Fibroblast of pulmonary artery (primary cell): ENCODE results near the gene GTF3C5.
"Not testable (repeated sequence)": the region's sequence is repeated elsewhere in the genome, so short reads cannot be mapped to it uniquely, and the experiment has no call there.

Source experiments
- DNase-seq: peaks from one replicate; pipeline ENCODE4 v3.0.0-alpha.2; 2010; ENCODE audit warnings: low read depth
- H3K4me3 ChIP-seq: replicated peaks from 2 replicates; pipeline ENCODE4 v1.5.1; 2011; ENCODE audit warnings: low read depth, mild to moderate bottlenecking, control low read depth, low read length, moderate library complexity
- TF ChIP-seq, protein P1 (sequence below): IDR thresholded peaks from 2 replicates; pipeline ENCODE4 v1.5.1; 2011; ENCODE audit warnings: mild to moderate bottlenecking, control low read depth, low read length, inconsistent platforms; ENCODE audit errors: missing control alignments

Gene GTF3C5

DNA sequence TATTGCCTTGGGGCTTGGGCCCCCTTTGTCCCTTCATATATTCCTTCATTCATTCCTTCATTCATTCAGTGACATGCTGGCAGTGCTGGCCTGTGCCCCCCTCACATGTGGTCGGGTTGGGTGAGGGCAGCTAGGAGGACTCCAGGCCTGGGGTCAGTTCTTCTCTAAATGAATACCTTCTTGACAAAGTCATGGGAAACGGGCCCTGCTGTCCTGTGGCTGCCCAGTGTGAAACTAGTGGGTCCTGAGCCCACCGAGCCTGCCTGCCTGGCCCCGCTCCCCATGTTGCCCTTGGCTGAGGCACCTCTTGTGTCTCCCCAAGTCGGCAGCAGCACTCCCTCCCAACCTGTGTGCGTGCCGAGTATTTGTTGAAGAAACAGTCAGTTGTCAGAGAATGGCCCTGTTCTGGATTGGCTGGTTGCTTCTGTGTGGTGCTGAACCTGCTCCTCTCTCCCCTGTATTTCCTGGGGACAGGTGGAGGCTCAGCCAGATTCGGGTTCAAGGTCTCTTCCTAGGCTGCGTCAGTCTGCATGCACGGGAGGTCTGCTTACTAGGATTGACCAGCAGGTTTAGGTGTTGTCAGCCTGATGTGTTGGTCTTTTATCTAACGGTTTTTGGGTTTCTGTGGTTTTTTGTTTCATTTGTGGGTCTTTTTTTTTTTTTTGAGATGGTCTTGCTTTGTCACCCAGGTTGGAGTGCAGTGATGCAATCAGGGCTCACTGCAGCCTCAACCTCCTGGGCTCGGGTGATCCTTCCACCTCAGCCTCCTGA, 27.9 kb downstream of the GTF3C5 start:
- no peak for DNase-seq
- no peak overlapping the region for H3K4me3 ChIP-seq
- TF ChIP-seq, protein P1, sequence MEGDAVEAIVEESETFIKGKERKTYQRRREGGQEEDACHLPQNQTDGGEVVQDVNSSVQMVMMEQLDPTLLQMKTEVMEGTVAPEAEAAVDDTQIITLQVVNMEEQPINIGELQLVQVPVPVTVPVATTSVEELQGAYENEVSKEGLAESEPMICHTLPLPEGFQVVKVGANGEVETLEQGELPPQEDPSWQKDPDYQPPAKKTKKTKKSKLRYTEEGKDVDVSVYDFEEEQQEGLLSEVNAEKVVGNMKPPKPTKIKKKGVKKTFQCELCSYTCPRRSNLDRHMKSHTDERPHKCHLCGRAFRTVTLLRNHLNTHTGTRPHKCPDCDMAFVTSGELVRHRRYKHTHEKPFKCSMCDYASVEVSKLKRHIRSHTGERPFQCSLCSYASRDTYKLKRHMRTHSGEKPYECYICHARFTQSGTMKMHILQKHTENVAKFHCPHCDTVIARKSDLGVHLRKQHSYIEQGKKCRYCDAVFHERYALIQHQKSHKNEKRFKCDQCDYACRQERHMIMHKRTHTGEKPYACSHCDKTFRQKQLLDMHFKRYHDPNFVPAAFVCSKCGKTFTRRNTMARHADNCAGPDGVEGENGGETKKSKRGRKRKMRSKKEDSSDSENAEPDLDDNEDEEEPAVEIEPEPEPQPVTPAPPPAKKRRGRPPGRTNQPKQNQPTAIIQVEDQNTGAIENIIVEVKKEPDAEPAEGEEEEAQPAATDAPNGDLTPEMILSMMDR = no peak

DNA sequence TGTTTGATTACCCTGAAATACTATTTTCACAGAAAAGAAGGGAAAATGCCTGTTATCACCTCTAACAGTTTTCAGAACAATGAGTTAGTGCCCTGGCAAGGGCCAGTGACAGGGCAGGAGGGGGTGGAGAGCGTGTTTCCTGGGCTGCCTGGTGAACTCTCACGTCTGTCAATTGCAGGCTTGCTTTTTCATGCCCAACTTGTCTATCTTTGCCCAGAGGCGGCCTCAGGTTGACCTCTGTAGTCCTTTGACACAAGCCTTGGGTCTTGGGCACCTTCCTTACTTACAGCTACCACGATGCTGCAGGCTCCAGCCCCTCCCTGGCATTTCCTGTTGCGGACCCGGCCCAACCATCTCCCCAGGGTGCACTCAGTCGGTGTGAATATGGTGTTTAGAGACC, 28.8 kb downstream of the GTF3C5 start:
- TF ChIP-seq, protein P1 = no peak
- no peak overlapping the region for H3K4me3 ChIP-seq
- no peak for DNase-seq

DNA sequence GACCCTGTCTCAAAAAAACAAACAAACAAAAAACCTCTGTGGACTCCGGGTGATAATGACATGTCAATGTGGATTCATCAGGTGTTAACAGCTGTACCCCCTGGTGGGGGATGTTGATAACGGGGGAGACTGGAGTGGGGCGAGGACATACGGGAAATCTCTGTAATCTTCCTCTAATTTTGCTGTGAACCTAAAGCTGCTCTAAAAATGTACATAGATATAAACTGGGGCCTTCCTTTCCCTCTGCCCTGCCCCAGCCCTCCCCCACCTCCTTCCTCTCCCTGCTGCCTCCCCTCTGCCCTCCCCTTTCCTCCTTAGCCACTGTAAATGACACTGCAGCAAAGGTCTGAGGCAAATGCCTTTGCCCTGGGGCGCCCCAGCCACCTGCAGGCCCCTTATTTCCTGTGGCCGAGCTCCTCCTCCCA, 29.6 kb downstream of the GTF3C5 start:
- H3K4me3 ChIP-seq = no peak overlapping the region
- TF ChIP-seq, protein P1 = no peak
- no peak for DNase-seq

DNA sequence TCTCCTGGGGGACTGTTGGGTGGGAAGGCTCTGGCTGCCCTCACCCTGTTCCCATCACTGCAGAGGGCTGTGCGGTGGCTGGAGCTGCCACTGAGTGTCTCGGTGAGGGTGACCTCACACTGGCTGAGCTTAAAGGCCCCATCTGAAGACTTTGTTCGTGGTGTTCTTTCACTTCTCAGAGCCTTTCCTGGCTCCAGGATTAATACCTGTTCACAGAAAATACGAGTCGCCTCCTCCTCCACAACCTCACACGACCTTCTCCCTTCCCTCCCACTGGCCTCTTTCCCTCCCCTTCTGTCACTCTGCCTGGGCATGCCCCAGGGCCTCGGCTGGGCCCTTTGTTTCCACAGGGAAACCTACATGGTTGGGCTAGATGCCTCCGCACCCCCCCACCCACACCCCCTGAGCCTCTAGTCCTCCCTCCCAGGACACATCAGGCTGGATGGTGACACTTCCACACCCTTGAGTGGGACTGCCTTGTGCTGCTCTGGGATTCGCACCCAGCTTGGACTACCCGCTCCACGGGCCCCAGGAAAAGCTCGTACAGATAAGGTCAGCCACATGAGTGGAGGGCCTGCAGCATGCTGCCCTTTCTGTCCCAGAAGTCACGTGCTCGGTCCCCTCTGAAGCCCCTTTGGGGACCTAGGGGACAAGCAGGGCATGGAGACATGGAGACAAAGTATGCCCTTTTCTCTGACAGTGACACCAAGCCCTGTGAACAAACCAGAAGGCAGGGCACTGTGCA, 30.4 kb downstream of the GTF3C5 start:
- H3K4me3 ChIP-seq, DNase-seq: not testable (repeated sequence)

DNA sequence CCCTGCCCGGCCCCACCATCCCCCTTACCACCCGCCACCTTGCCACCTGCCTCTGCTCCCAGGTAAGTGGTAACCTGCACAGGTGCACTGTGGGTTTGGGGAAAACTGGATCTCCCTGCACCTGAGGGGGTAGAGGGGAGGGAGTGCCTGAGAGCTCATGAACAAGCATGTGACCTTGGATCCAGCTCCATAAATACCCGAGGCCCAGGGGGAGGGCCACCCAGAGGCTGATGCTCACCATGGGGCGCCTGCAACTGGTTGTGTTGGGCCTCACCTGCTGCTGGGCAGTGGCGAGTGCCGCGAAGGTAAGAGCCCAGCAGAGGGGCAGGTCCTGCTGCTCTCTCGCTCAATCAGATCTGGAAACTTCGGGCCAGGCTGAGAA, 31.0 kb downstream of the GTF3C5 start, which contains the start of gene CEL:
Gene CEL, plus strand, starts transcription at position 218 of the 382 bp plus-strand sequence. Its CDS starts 22 bp downstream, at position 240.
- H3K4me3 ChIP-seq, DNase-seq: not testable (repeated sequence)

DNA sequence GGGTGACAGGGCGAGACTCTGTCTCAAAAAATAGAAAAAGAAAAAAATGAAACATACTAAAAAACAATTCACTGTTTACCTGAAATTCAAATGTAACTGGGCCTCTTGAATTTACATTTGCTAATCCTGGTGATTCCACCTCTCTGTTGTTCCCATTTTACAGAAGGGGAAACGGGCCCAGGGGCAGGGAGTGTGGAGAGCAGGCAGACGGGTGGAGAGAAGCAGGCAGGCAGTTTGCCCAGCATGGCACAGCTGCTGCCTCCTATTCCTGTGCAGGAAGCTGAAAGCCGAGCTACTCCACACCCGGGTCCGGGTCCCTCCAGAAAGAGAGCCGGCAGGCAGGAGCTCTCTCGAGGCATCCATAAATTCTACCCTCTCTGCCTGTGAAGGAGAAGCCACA, 31.8 kb downstream of the GTF3C5 start:
- not testable (repeated sequence) for DNase-seq, H3K4me3 ChIP-seq

DNA sequence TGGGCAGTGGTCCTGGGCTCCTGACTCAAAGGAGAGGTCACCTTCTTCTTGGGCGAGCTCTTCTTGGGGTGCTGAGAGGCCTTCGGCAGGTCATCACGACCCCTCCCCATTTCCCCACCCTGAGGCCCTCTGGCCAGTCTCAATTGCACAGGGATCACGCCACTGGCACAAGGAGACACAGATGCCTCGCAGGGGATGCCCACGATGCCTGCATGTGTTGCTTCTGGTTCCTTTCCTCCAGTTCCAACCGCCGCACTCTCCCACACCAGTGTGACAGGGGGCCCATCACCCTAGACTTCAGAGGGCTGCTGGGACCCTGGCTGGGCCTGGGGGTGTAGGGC, 32.3 kb downstream of the GTF3C5 start:
- DNase-seq = no peak
- H3K4me3 ChIP-seq = no peak overlapping the region
- TF ChIP-seq, protein P1 = no peak

DNA sequence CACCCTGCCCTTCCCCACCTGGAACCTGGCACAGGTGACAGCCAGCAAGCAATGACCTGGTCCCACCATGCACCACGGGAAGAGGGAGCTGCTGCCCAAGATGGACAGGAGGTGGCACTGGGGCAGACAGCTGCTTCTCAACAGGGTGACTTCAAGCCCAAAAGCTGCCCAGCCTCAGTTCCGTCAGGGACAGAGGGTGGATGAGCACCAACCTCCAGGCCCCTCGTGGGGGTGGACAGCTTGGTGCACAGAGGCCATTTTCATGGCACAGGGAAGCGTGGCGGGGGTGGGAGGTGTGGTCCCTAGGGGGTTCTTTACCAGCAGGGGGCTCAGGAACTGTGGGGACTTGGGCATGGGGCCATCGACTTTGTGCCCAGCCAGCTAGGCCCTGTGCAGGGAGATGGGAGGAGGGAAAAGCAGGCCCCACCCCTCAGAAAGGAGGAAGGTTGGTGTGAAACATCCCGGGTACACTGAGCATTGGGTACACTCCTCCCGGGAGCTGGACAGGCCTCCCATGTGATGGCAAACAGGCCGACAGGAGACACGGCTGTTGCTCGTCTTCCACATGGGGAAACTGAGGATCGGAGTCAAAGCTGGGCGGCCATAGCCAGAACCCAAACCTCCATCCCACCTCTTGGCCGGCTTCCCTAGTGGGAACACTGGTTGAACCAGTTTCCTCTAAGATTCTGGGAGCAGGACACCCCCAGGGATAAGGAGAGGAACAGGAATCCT, 32.9 kb downstream of the GTF3C5 start:
- TF ChIP-seq, protein P1 = no peak
- no peak for DNase-seq
- no peak overlapping the region for H3K4me3 ChIP-seq
